ENCODE measurements around the gene FAM72D.
"Not testable (repeated sequence)": the region's sequence is repeated elsewhere in the genome, so short reads cannot be mapped to it uniquely, and the experiment has no call there.

- TF ChIP-seq, protein P1, sequence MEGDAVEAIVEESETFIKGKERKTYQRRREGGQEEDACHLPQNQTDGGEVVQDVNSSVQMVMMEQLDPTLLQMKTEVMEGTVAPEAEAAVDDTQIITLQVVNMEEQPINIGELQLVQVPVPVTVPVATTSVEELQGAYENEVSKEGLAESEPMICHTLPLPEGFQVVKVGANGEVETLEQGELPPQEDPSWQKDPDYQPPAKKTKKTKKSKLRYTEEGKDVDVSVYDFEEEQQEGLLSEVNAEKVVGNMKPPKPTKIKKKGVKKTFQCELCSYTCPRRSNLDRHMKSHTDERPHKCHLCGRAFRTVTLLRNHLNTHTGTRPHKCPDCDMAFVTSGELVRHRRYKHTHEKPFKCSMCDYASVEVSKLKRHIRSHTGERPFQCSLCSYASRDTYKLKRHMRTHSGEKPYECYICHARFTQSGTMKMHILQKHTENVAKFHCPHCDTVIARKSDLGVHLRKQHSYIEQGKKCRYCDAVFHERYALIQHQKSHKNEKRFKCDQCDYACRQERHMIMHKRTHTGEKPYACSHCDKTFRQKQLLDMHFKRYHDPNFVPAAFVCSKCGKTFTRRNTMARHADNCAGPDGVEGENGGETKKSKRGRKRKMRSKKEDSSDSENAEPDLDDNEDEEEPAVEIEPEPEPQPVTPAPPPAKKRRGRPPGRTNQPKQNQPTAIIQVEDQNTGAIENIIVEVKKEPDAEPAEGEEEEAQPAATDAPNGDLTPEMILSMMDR (IDR thresholded peaks at IDR 0.05; ENCODE audit: insufficient read depth, low read depth, low read length): not testable (repeated sequence)
- not testable (repeated sequence) for TF ChIP-seq EZH2 (IDR thresholded peaks at IDR 0.05; ENCODE audit: insufficient read depth, low read length)
Measured at GRCh38 chr1:145082483-145083255, 13.1 kb upstream of the FAM72D start.

Data from astrocyte (in vitro differentiated cells and primary cell).